Measurements from ENCODE around the gene NAT10.

Gene NAT10

GRCh38 chr11:34124885-34125668 lies 19.6 kb downstream of the NAT10 start:
- no peak for DNase-seq (ENCODE audit: low read depth in 1 of 2, low spot score in 1 of 2)
- TF ChIP-seq POLR2AphosphoS5 (IDR thresholded peaks at IDR 0.05; ENCODE audit: low read depth), result no peak
- no peak for TF ChIP-seq GABPA (IDR thresholded peaks at IDR 0.05; ENCODE audit: low read depth)
- no peak for TF ChIP-seq REST (IDR thresholded peaks at IDR 0.05; ENCODE audit: insufficient replicate concordance, low read depth)
- no peak for TF ChIP-seq SPI1 (IDR thresholded peaks at IDR 0.05; ENCODE audit: borderline replicate concordance, low read depth)
- TF ChIP-seq, protein P1, sequence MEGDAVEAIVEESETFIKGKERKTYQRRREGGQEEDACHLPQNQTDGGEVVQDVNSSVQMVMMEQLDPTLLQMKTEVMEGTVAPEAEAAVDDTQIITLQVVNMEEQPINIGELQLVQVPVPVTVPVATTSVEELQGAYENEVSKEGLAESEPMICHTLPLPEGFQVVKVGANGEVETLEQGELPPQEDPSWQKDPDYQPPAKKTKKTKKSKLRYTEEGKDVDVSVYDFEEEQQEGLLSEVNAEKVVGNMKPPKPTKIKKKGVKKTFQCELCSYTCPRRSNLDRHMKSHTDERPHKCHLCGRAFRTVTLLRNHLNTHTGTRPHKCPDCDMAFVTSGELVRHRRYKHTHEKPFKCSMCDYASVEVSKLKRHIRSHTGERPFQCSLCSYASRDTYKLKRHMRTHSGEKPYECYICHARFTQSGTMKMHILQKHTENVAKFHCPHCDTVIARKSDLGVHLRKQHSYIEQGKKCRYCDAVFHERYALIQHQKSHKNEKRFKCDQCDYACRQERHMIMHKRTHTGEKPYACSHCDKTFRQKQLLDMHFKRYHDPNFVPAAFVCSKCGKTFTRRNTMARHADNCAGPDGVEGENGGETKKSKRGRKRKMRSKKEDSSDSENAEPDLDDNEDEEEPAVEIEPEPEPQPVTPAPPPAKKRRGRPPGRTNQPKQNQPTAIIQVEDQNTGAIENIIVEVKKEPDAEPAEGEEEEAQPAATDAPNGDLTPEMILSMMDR (IDR thresholded peaks at IDR 0.05; ENCODE audit: insufficient read depth, low read length), result no peak
- no peaks in the 10 kb centered on the region for H3K27me3 ChIP-seq (ENCODE audit: insufficient read depth, poor library complexity, severe bottlenecking)
- H3K4me3 ChIP-seq (replicated peaks; ENCODE audit: insufficient read depth, low read length), result no peak overlapping the region
- no peak overlapping the region for H3K27ac ChIP-seq (replicated peaks)

GRCh38 chr11:34126959-34127848 lies 21.8 kb downstream of the NAT10 start:
- no peak for TF ChIP-seq GABPA (IDR thresholded peaks at IDR 0.05; ENCODE audit: low read depth)
- no peak for TF ChIP-seq POLR2AphosphoS5 (IDR thresholded peaks at IDR 0.05; ENCODE audit: low read depth)
- TF ChIP-seq, protein P1 (IDR thresholded peaks at IDR 0.05; ENCODE audit: insufficient read depth, low read length), result no peak
- no peak for TF ChIP-seq REST (IDR thresholded peaks at IDR 0.05; ENCODE audit: insufficient replicate concordance, low read depth)
- TF ChIP-seq SPI1 (IDR thresholded peaks at IDR 0.05; ENCODE audit: borderline replicate concordance, low read depth), result no peak
- no peak overlapping the region for H3K4me3 ChIP-seq (replicated peaks; ENCODE audit: insufficient read depth, low read length)
- no peak overlapping the region for H3K27ac ChIP-seq (replicated peaks)
- H3K27me3 ChIP-seq (ENCODE audit: insufficient read depth, poor library complexity, severe bottlenecking), result no peaks in the 10 kb centered on the region
- DNase-seq (ENCODE audit: low read depth in 1 of 2, low spot score in 1 of 2), result no peak

- no peak overlapping the region for H3K4me3 ChIP-seq (replicated peaks; ENCODE audit: insufficient read depth, low read length)
- TF ChIP-seq GABPA (IDR thresholded peaks at IDR 0.05; ENCODE audit: low read depth) (no peak), REST (IDR thresholded peaks at IDR 0.05; ENCODE audit: insufficient replicate concordance, low read depth) (no peak), POLR2AphosphoS5 (IDR thresholded peaks at IDR 0.05; ENCODE audit: low read depth) (no peak), SPI1 (IDR thresholded peaks at IDR 0.05; ENCODE audit: borderline replicate concordance, low read depth) (no peak)
- TF ChIP-seq, protein P1 (IDR thresholded peaks at IDR 0.05; ENCODE audit: insufficient read depth, low read length), result no peak
- H3K27me3 ChIP-seq (ENCODE audit: insufficient read depth, poor library complexity, severe bottlenecking), result no peaks in the 10 kb centered on the region
- H3K27ac ChIP-seq (replicated peaks), result no peak overlapping the region
- no peak for DNase-seq (ENCODE audit: low read depth in 1 of 2, low spot score in 1 of 2)
Measured at GRCh38 chr11:34128824-34129223, 23.4 kb downstream of the NAT10 start.

Measured in HL-60 (cell line).